Testis (tissue), 3 donors: ENCODE data around the gene PTEN. TPM values are rescaled to one million over a fixed set of nuclear protein-coding genes. Genes with fewer than 3 reads are reported as not detected.

Source experiments
- DNase-seq: peaks from one replicate; pipeline ENCODE4 v3.0.0-alpha.2; 2019
- H3K27ac ChIP-seq, 2 donors: fragments of 200-600 bp; sonication (generic); one replicate each; pipeline ENCODE4 v1.5.1; 2019
- H3K27me3 ChIP-seq: fragments of 200-600 bp; sonication (generic); one replicate; pipeline ENCODE4 v1.5.1; 2019
- H3K36me3 ChIP-seq: fragments of 200-600 bp; sonication (generic); one replicate; pipeline ENCODE4 v1.5.1; 2017; ENCODE audit warnings: low read depth; ENCODE audit errors: missing control alignments
- H3K4me1 ChIP-seq: fragments of 200-600 bp; sonication (generic); one replicate; pipeline ENCODE4 v1.5.1; 2019
- H3K4me3 ChIP-seq, 2 donors: fragments of 200-600 bp; sonication (generic); one replicate each; pipeline ENCODE4 v1.5.1; 2017 to 2019
- H3K9me3 ChIP-seq: fragments of 200-600 bp; sonication (generic); one replicate; pipeline ENCODE4 v1.5.1; 2017
- POLR2A ChIP-seq: fragments of 450-650 bp; IDR thresholded peaks from one replicate; pipeline ENCODE4 v1.6.1; 2017; ENCODE audit warnings: antibody characterized with exemption, mild to moderate bottlenecking, moderate library complexity
- WGBS, 2 donors: methylation state at CpG; one replicate each; pipeline ENCODE4 v1.1.5; 2018; 5-methylcytosine and 5-hydroxymethylcytosine counted together
- intact Hi-C: fragments of 100-400 bp; cut with DNase I; formaldehyde crosslinking; loops from one replicate; pipeline ENCODE4 v1.15.1; 2023; ENCODE audit warnings: low total_unique reads
- polyA plus RNA-seq: library from polyadenylated mRNA; stranded (reverse); fragments of 350-450 nt; fragmentation: Illumina TruSeq; extraction: RNeasy Lipid Tissue Mini Kit (QIAGEN cat#74804); gene quantifications from one replicate; pipeline ENCODE4 v1.2.3, GENCODE V29; 2014; ENCODE audit warnings: low read depth, low replicate concordance; ENCODE audit not compliant: insufficient read depth
- total RNA-seq, 2 donors: library from RNA; depleted of rRNA; stranded (reverse); fragments of >200 nt; gene quantifications; one replicate each; pipeline ENCODE4 v1.2.3, GENCODE V29; 2016
- TF ChIP-seq, protein P1 (sequence below), 3 experiments: fragments of 450-650 bp in 2 of 3; fragments of 200-600 bp in 1 of 3; sonication (generic) in 1 of 3; IDR thresholded peaks; one replicate each; pipeline ENCODE4 v1.5.1; 2016 to 2019; ENCODE audit warnings: antibody characterized with exemption in 3 of 3, mild to moderate bottlenecking in 2 of 3, moderate library complexity in 1 of 3

Gene PTEN
- total and polyA plus RNA-seq, 3 donors from 2014 or later = 85.4 to 118 (median 96.8) TPM

DNA sequence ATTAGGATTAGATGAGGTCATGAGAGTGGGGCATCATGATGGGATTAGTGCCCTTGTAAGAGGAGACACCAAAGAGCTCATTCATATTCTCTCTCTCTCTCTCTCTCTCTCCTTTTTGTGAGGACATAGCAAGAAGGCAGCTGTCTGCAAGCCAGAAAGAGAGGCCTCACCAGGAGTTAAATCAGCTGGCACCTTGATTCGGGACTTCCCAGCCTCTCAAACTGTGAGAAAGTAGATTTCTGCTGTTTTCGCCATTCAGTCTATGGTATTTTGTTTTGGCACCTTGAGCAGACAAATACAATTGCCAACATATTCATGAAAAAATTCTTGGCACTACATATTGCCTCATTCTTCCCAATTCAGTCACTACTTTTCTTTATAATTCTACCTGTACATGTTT lies 24.8 kb upstream of the PTEN start:
- H3K9me3 ChIP-seq = no peaks in the 10 kb centered on the region
- H3K36me3 ChIP-seq = no peaks in the 10 kb centered on the region
- WGBS, 2 donors = 88 to 93% methylated on average over 2 of the region's 2 CpGs
- H3K4me3 ChIP-seq = no peak overlapping the region
- intact Hi-C loops = no loop called here
- H3K27me3 ChIP-seq = no peaks in the 10 kb centered on the region
- DNase-seq = no peak
- H3K27ac ChIP-seq = no peak overlapping the region
- H3K4me1 ChIP-seq = no peaks in the 10 kb centered on the region
- TF ChIP-seq, protein P1, sequence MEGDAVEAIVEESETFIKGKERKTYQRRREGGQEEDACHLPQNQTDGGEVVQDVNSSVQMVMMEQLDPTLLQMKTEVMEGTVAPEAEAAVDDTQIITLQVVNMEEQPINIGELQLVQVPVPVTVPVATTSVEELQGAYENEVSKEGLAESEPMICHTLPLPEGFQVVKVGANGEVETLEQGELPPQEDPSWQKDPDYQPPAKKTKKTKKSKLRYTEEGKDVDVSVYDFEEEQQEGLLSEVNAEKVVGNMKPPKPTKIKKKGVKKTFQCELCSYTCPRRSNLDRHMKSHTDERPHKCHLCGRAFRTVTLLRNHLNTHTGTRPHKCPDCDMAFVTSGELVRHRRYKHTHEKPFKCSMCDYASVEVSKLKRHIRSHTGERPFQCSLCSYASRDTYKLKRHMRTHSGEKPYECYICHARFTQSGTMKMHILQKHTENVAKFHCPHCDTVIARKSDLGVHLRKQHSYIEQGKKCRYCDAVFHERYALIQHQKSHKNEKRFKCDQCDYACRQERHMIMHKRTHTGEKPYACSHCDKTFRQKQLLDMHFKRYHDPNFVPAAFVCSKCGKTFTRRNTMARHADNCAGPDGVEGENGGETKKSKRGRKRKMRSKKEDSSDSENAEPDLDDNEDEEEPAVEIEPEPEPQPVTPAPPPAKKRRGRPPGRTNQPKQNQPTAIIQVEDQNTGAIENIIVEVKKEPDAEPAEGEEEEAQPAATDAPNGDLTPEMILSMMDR (IDR thresholded peaks at IDR 0.05) = no peak
- TF ChIP-seq POLR2A = no peak

GRCh38 chr10:87841186-87841585 lies 22.2 kb upstream of the PTEN start:
- Histone ChIP-seq H3K27me3 (no peaks in the 10 kb centered on the region), H3K4me3 (no peak overlapping the region), H3K4me1 (no peaks in the 10 kb centered on the region), H3K36me3 (no peaks in the 10 kb centered on the region), H3K27ac (no peak overlapping the region), H3K9me3 (no peaks in the 10 kb centered on the region)
- intact Hi-C loops = no loop called here
- WGBS, 2 donors = 86 to 92% methylated on average over 3 of the region's 3 CpGs
- DNase-seq = no peak
- no peak for TF ChIP-seq POLR2A
- TF ChIP-seq, protein P1 (IDR thresholded peaks at IDR 0.05) = no peak

- no peaks in the 10 kb centered on the region for H3K9me3 ChIP-seq
- no peaks in the 10 kb centered on the region for H3K27me3 ChIP-seq
- 85 to 92% methylated on average over 1 of the region's 1 CpG for WGBS, 2 donors
- no peak for DNase-seq
- TF ChIP-seq, protein P1 (IDR thresholded peaks at IDR 0.05) = no peak
- TF ChIP-seq POLR2A = no peak
- no peak overlapping the region for H3K27ac ChIP-seq
- no peak overlapping the region for H3K4me3 ChIP-seq
- intact Hi-C loops = no loop called here
- H3K4me1 ChIP-seq = no peaks in the 10 kb centered on the region
- H3K36me3 ChIP-seq = no peaks in the 10 kb centered on the region
These were observed 21.2 kb upstream of the PTEN start for GRCh38 chr10:87842220-87842641.

- Histone ChIP-seq H3K4me3 (no peak overlapping the region), H3K27me3 (no peaks in the 10 kb centered on the region), H3K36me3 (no peaks in the 10 kb centered on the region), H3K27ac (no peak overlapping the region), H3K9me3 (no peaks in the 10 kb centered on the region), H3K4me1 (no peaks in the 10 kb centered on the region)
- no peak for DNase-seq
- no peak for TF ChIP-seq POLR2A
- TF ChIP-seq, protein P1 (IDR thresholded peaks at IDR 0.05) = no peak
- intact Hi-C loops = no loop called here
These were observed 20.5 kb upstream of the PTEN start for GRCh38 chr10:87842776-87843497.

DNA sequence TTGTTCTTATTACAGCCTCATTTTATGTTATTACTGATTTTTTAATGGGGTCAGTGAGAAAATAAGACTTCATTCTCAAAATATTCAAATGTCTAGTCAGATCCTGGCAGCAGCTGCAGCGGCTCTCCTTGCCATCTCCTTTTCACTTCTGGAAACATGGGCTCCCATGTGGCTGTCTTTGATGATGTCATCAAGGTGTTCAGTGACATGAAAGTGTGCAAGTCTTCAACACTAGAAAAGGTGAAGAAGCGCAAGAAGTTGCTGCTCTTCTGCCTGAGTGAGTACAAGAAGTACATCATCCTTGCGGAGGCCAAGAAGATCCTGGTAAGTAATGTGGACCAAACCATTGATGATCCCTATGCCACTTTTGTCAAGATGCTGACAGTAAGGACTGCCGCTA lies 19.7 kb upstream of the PTEN start:
- H3K9me3 ChIP-seq = no peaks in the 10 kb centered on the region
- TF ChIP-seq POLR2A = no peak
- TF ChIP-seq, protein P1 (IDR thresholded peaks at IDR 0.05) = no peak
- DNase-seq = no peak
- no peak overlapping the region for H3K4me3 ChIP-seq
- H3K27me3 ChIP-seq = no peaks in the 10 kb centered on the region
- H3K36me3 ChIP-seq = no peaks in the 10 kb centered on the region
- 96% methylated on average over 4 of the region's 4 CpGs for WGBS, 2 donors
- no peaks in the 10 kb centered on the region for H3K4me1 ChIP-seq
- intact Hi-C loops = no loop called here
- no peak overlapping the region for H3K27ac ChIP-seq
